HepG2 (cell line): ENCODE results near the gene SINHCAF. TPM values are rescaled to one million over a fixed set of nuclear protein-coding genes. Genes with fewer than 3 reads are reported as not detected.

ENCODE experiments used
- FOXJ3 ChIP-seq: sonication (generic); formaldehyde crosslinking; IDR thresholded peaks from 2 replicates; pipeline ENCODE4 v1.4.0; 2020; ENCODE audit warnings: missing genetic modification reagents, mild to moderate bottlenecking, borderline replicate concordance
- HNF4G ChIP-seq, 2 experiments: sonication (generic) in 1 of 2; formaldehyde crosslinking in 1 of 2; IDR thresholded peaks; 2 replicates each; pipeline versions ENCODE4 v1.4.0 to v1.6.1; 2011 to 2020; ENCODE audit warnings: borderline replicate concordance in 2 of 2, low read depth in 2 of 2, mild to moderate bottlenecking in 2 of 2, low read length in 1 of 2, missing genetic modification reagents in 1 of 2, moderate library complexity in 1 of 2
- HOXA9 ChIP-seq: sonication (generic); formaldehyde crosslinking; IDR thresholded peaks from 2 replicates; pipeline ENCODE4 v1.8.1; 2022; ENCODE audit warnings: missing genetic modification reagents, mild to moderate bottlenecking, moderate library complexity, borderline replicate concordance
- MYC ChIP-seq: sonication (generic); formaldehyde crosslinking; IDR thresholded peaks from 2 replicates; pipeline ENCODE4 v1.9.0; 2021; ENCODE audit warnings: missing genetic modification reagents, borderline replicate concordance
- ONECUT2 ChIP-seq: sonication (generic); formaldehyde crosslinking; IDR thresholded peaks from 2 replicates; pipeline ENCODE4 v1.4.0; 2020; ENCODE audit warnings: missing genetic modification reagents
- PCBP2 ChIP-seq: fragments of 200-400 bp; formaldehyde crosslinking; optimal IDR thresholded peaks from 2 replicates; pipeline ENCODE3; 2018; ENCODE audit warnings: low read length, low read depth; ENCODE audit not compliant: poor library complexity, severe bottlenecking
- PLRG1 ChIP-seq: fragments of 450-650 bp; conservative IDR thresholded peaks from 2 replicates; pipeline ENCODE4 v1.6.1; 2016
- RBM22 ChIP-seq: fragments of 200-400 bp; formaldehyde crosslinking; optimal IDR thresholded peaks from 2 replicates; pipeline ENCODE3; 2017; ENCODE audit warnings: mild to moderate bottlenecking, low read length, moderate library complexity
- ZFX ChIP-seq: sonication (generic); formaldehyde crosslinking; IDR thresholded peaks from 2 replicates; pipeline ENCODE4 v1.4.0; 2020; ENCODE audit warnings: mild to moderate bottlenecking, low read depth, missing genetic modification reagents, moderate library complexity
- ZNF543 ChIP-seq: sonication (generic); formaldehyde crosslinking; IDR thresholded peaks from 2 replicates; pipeline ENCODE4 v1.4.0; 2020; ENCODE audit warnings: mild to moderate bottlenecking, missing genetic modification reagents
- ZNF570 ChIP-seq: sonication (generic); formaldehyde crosslinking; IDR thresholded peaks from 2 replicates; pipeline ENCODE4 v1.4.0; 2020; ENCODE audit warnings: mild to moderate bottlenecking, missing genetic modification reagents, borderline replicate concordance
- ZNF660 ChIP-seq: sonication (generic); formaldehyde crosslinking; IDR thresholded peaks from 2 replicates; pipeline ENCODE4 v1.5.1; 2020; ENCODE audit warnings: mild to moderate bottlenecking, low read depth, missing genetic modification reagents, borderline replicate concordance
- ZNF747 ChIP-seq: sonication (generic); formaldehyde crosslinking; IDR thresholded peaks from 2 replicates; pipeline ENCODE4 v1.8.1; 2023; ENCODE audit warnings: missing genetic modification reagents, mild to moderate bottlenecking, borderline replicate concordance
- polyA plus RNA-seq, 8 experiments: library from polyadenylated mRNA; depleted of rRNA in 3 of 8; stranded (reverse) in 7 of 8; unstranded in 1 of 8; fragments of >200 nt; fragmentation: Illumina TruSeq in 4 of 8; extraction: Trizol in 4 of 8; gene quantifications; 2 replicates each; pipeline versions ENCODE4 v1.2.1 to v1.2.3, GENCODE V29; 2011 to 2016; ENCODE audit warnings: low read depth in 4 of 8, missing spikeins in 1 of 8, mixed read lengths in 1 of 8; ENCODE audit not compliant: insufficient read depth in 1 of 8
- total RNA-seq, 5 experiments: library from RNA; depleted of rRNA; stranded (reverse); fragments of >200 nt; fragmentation: Illumina TruSeq; extraction: Trizol; gene quantifications; 2 replicates each; pipeline ENCODE4 v1.2.3, GENCODE V29; 2016; ENCODE audit warnings: low read depth in 1 of 5
- TF ChIP-seq, protein P1 (sequence below): sonication (generic); formaldehyde crosslinking; IDR thresholded peaks from 2 replicates; pipeline ENCODE4 v1.8.0; 2022; ENCODE audit warnings: missing genetic modification reagents, mild to moderate bottlenecking, inconsistent platforms, borderline replicate concordance
- TF ChIP-seq, protein P2 (sequence below): sonication (generic); formaldehyde crosslinking; IDR thresholded peaks from 2 replicates; pipeline ENCODE4 v1.4.0; 2020; ENCODE audit warnings: missing genetic modification reagents
- TF ChIP-seq, protein P3 (sequence below): sonication (generic); formaldehyde crosslinking; IDR thresholded peaks from 2 replicates; pipeline ENCODE4 v1.5.0; 2020; ENCODE audit warnings: missing genetic modification reagents, mild to moderate bottlenecking, borderline replicate concordance
- TF ChIP-seq, protein P4 (sequence below): sonication (generic); formaldehyde crosslinking; IDR thresholded peaks from 2 replicates; pipeline ENCODE4 v1.4.0; 2020; ENCODE audit warnings: missing genetic modification reagents
- TF ChIP-seq, protein P5 (sequence below): sonication (generic); formaldehyde crosslinking; IDR thresholded peaks from 2 replicates; pipeline ENCODE4 v1.4.0; 2020; ENCODE audit warnings: missing genetic modification reagents

The SINHCAF gene
- total and polyA plus RNA-seq, 2 of the 13 experiments (the other 11 are each of a cell fraction or from before 2014, with no cell fraction given), result 54.6 to 97.8 TPM

DNA sequence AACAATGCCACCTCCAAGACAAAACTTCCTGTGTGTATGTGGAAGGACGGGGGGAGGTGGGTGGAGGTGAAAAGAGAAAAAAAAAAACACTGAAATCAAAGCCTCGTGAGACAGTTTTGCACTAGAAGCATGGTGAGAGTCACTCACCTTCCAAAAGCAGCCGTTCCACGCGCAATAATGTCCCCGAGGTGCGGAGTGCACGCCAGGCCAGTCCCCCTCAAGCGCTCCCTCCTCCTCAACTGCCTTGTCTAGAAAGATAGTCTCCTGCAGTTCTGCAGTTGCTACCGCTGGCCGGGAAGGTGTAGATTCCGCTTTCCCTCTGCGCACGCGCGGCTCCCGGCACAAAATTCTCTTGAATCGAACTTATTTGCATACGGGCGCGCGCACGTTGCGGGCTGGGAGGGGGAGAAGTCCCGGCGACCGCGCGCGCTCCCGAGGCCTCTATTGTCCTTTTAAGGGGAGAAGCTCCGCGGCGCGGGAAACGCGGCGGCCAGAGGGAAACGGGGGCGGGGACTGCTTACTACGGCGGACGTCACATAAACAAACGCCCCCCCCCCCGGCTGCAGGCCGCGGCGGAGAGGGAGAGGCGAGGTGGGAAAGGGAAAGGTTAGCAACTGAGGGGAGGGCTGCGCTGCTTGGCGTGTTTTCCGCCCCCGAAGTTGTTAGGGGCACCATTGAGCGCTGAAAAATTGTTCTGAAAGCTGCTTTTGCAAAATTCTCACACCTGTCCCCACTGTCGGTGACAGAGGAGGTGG is at the start of gene SINHCAF (continued):
- TF ChIP-seq PCBP2, result no peak
- TF ChIP-seq, protein P1, sequence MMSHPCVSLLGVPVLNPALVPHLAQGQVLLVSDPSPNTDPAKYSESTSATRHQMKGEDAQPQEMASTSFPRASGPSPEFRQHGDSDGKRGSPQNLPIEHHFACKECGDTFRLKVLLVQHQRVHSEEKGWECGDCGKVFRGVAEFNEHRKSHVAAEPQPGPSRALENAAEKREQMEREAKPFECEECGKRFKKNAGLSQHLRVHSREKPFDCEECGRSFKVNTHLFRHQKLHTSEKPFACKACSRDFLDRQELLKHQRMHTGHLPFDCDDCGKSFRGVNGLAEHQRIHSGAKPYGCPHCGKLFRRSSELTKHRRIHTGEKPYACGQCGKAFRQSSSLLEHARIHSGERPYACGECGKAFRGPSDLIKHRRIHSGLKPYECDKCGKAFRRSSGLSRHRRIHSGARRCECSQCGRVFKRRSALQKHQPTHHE (CRISPR knock-in tag), result 0 out of 2 replicates have a peak, but pooled peaks have one; percentile 32
- TF ChIP-seq, protein P2, sequence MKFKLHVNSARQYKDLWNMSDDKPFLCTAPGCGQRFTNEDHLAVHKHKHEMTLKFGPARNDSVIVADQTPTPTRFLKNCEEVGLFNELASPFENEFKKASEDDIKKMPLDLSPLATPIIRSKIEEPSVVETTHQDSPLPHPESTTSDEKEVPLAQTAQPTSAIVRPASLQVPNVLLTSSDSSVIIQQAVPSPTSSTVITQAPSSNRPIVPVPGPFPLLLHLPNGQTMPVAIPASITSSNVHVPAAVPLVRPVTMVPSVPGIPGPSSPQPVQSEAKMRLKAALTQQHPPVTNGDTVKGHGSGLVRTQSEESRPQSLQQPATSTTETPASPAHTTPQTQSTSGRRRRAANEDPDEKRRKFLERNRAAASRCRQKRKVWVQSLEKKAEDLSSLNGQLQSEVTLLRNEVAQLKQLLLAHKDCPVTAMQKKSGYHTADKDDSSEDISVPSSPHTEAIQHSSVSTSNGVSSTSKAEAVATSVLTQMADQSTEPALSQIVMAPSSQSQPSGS, result 0 out of 2 replicates have a peak, but pooled peaks have one; percentile 30
- no peak for TF ChIP-seq PLRG1
- no peak for TF ChIP-seq ZNF570 (CRISPR knock-in tag)
- TF ChIP-seq, protein P3, sequence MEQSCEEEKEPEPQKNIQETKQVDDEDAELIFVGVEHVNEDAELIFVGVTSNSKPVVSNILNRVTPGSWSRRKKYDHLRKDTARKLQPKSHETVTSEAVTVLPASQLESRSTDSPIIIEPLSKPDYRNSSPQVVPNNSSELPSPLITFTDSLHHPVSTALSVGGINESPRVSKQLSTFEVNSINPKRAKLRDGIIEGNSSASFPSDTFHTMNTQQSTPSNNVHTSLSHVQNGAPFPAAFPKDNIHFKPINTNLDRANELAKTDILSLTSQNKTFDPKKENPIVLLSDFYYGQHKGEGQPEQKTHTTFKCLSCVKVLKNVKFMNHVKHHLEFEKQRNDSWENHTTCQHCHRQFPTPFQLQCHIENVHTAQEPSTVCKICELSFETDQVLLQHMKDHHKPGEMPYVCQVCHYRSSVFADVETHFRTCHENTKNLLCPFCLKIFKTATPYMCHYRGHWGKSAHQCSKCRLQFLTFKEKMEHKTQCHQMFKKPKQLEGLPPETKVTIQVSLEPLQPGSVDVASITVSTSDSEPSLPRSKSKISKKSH (CRISPR knock-in tag), result no peak
- TF ChIP-seq FOXJ3, result no peak
- TF ChIP-seq RBM22, result no peak
- TF ChIP-seq ONECUT2, result 0 out of 2 replicates have a peak, but pooled peaks have one; percentile 12
- TF ChIP-seq, protein P4, sequence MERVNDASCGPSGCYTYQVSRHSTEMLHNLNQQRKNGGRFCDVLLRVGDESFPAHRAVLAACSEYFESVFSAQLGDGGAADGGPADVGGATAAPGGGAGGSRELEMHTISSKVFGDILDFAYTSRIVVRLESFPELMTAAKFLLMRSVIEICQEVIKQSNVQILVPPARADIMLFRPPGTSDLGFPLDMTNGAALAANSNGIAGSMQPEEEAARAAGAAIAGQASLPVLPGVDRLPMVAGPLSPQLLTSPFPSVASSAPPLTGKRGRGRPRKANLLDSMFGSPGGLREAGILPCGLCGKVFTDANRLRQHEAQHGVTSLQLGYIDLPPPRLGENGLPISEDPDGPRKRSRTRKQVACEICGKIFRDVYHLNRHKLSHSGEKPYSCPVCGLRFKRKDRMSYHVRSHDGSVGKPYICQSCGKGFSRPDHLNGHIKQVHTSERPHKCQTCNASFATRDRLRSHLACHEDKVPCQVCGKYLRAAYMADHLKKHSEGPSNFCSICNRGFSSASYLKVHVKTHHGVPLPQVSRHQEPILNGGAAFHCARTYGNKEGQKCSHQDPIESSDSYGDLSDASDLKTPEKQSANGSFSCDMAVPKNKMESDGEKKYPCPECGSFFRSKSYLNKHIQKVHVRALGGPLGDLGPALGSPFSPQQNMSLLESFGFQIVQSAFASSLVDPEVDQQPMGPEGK (CRISPR knock-in tag), result peak; percentile 94
- no peak for TF ChIP-seq ZNF543 (CRISPR knock-in tag)
- no peak for TF ChIP-seq ZNF660 (CRISPR knock-in tag)
- TF ChIP-seq HNF4G (IDR thresholded peaks at IDR 0.05; ENCODE audit: borderline replicate concordance, low read depth, low read length), result no peak
- no peak for TF ChIP-seq HNF4G (CRISPR knock-in tag; IDR thresholded peaks at IDR 0.05; ENCODE audit: borderline replicate concordance, low read depth)
- TF ChIP-seq MYC (CRISPR knock-in tag), result peak; percentile 11; the same call in 1 of the 2 replicates
- TF ChIP-seq, protein P5, sequence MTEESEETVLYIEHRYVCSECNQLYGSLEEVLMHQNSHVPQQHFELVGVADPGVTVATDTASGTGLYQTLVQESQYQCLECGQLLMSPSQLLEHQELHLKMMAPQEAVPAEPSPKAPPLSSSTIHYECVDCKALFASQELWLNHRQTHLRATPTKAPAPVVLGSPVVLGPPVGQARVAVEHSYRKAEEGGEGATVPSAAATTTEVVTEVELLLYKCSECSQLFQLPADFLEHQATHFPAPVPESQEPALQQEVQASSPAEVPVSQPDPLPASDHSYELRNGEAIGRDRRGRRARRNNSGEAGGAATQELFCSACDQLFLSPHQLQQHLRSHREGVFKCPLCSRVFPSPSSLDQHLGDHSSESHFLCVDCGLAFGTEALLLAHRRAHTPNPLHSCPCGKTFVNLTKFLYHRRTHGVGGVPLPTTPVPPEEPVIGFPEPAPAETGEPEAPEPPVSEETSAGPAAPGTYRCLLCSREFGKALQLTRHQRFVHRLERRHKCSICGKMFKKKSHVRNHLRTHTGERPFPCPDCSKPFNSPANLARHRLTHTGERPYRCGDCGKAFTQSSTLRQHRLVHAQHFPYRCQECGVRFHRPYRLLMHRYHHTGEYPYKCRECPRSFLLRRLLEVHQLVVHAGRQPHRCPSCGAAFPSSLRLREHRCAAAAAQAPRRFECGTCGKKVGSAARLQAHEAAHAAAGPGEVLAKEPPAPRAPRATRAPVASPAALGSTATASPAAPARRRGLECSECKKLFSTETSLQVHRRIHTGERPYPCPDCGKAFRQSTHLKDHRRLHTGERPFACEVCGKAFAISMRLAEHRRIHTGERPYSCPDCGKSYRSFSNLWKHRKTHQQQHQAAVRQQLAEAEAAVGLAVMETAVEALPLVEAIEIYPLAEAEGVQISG (CRISPR knock-in tag), result peak; percentile 39; the same call in 1 of the 2 replicates
- TF ChIP-seq ZFX, result peak; percentile 64
- TF ChIP-seq HOXA9 (CRISPR knock-in tag), result no peak
- no peak for TF ChIP-seq ZNF747
